Measurements from ENCODE around the gene FADS2.

The FADS2 gene

GRCh38 chr11:61795876-61796526 is 32.1 kb upstream of the FADS2 start:
- no peak for DNase-seq (ENCODE audit: low read depth)

- peak; percentile 47 for DNase-seq (ENCODE audit: low read depth)
Measured at GRCh38 chr11:61797263-61797944, 30.7 kb upstream of the FADS2 start.

- DNase-seq (ENCODE audit: low read depth) = no peak
Measured at GRCh38 chr11:61799665-61800284, 28.3 kb upstream of the FADS2 start.

- DNase-seq (ENCODE audit: low read depth) = no peak
Measured at GRCh38 chr11:61800331-61801281, 27.5 kb upstream of the FADS2 start.

- DNase-seq (ENCODE audit: low read depth) = no peak
Measured at GRCh38 chr11:61802605-61803004, 25.5 kb upstream of the FADS2 start.

- no peak for DNase-seq (ENCODE audit: low read depth)
Measured at GRCh38 chr11:61803889-61804647, 24.0 kb upstream of the FADS2 start.

- no peak for DNase-seq (ENCODE audit: low read depth)
Measured at GRCh38 chr11:61805146-61805545, 23.0 kb upstream of the FADS2 start.

- no peak for DNase-seq (ENCODE audit: low read depth)
Measured at GRCh38 chr11:61806785-61807184, 21.3 kb upstream of the FADS2 start.

GRCh38 chr11:61810671-61811175 is 17.4 kb upstream of the FADS2 start:
- no peak for DNase-seq (ENCODE audit: low read depth)

- no peak for DNase-seq (ENCODE audit: low read depth)
Measured at GRCh38 chr11:61811831-61812230, 16.3 kb upstream of the FADS2 start.

GRCh38 chr11:61812736-61813411 is 15.2 kb upstream of the FADS2 start:
- DNase-seq (ENCODE audit: low read depth) = no peak

GRCh38 chr11:61814247-61814957 is 13.7 kb upstream of the FADS2 start:
- DNase-seq (ENCODE audit: low read depth) = no peak

GRCh38 chr11:61814958-61815789 is 12.9 kb upstream of the FADS2 start:
- DNase-seq (ENCODE audit: low read depth) = no peak

GRCh38 chr11:61815790-61816735 is 12.0 kb upstream of the FADS2 start:
- DNase-seq (ENCODE audit: low read depth) = peak; percentile 46

GRCh38 chr11:61816736-61817455 is 11.2 kb upstream of the FADS2 start, which contains the start of gene FADS1:
Gene FADS1 (minus strand): TSS chr11:61817003. CDS start chr11:61816929, 74 bp downstream.
- peak; percentile 69 for DNase-seq (ENCODE audit: low read depth)

- DNase-seq (ENCODE audit: low read depth) = no peak
Measured at GRCh38 chr11:61817471-61818202, 10.5 kb upstream of the FADS2 start.
